Ovary (tissue), 9 donors: Measurements from ENCODE around the gene APEH. TPM values are rescaled to one million over a fixed set of nuclear protein-coding genes. Genes with fewer than 3 reads are reported as not detected.

ENCODE experiments used
- DNase-seq, 5 donors: peaks; one replicate each; pipeline ENCODE4 v3.0.0-alpha.2; 2019 to 2020
- H3K27ac ChIP-seq, 2 donors: fragments of 200-600 bp; one replicate each; pipeline versions ENCODE4 v1.5.1 to v1.8.0; 2019 to 2022
- H3K27me3 ChIP-seq: fragments of 200-600 bp; one replicate; pipeline ENCODE4 v1.8.0; 2022
- H3K36me3 ChIP-seq: fragments of 200-600 bp; sonication (generic); one replicate; pipeline ENCODE4 v1.5.1; 2019
- H3K4me1 ChIP-seq: one replicate; pipeline ENCODE4 v1.8.1; 2013; ENCODE audit warnings: mild to moderate bottlenecking, moderate library complexity; ENCODE audit not compliant: insufficient read depth
- H3K4me3 ChIP-seq: fragments of 200-600 bp; sonication (generic); one replicate; pipeline ENCODE4 v1.5.1; 2017
- H3K9me3 ChIP-seq, 2 donors: fragments of 200-600 bp in 1 of 2; sonication (generic) in 1 of 2; one replicate each; pipeline versions ENCODE4 v1.5.1 to v1.8.1; 2013 to 2019; ENCODE audit warnings: mild to moderate bottlenecking in 1 of 2, moderate library complexity in 1 of 2
- EP300 ChIP-seq: sonication (generic); formaldehyde crosslinking; IDR thresholded peaks from one replicate; pipeline ENCODE4 v1.6.1; 2017; ENCODE audit warnings: antibody characterized with exemption
- POLR2A ChIP-seq: fragments of 450-650 bp; IDR thresholded peaks from one replicate; pipeline ENCODE4 v1.6.1; 2017; ENCODE audit warnings: antibody characterized with exemption, mild to moderate bottlenecking, moderate library complexity
- WGBS, 3 donors: extraction: QIAGEN DNeasy Blood & Tissue Kit in 1 of 3; methylation state at CpG; one replicate each; pipeline versions ENCODE4 v1.1.5 to v1.1.7; 2013 to 2017; 5-methylcytosine and 5-hydroxymethylcytosine counted together
- intact Hi-C, 4 donors: fragments of 100-400 bp; cut with DNase I; formaldehyde crosslinking; loops; one replicate each; pipeline versions ENCODE4 v1.11.0 to v1.15.1; 2022 to 2023
- polyA plus RNA-seq, 2 donors: library from polyadenylated mRNA; stranded (reverse); fragments of 200-250 nt in 1 of 2; fragments of 350-450 nt in 1 of 2; fragmentation: Illumina TruSeq in 1 of 2; extraction: RNeasy Lipid Tissue Mini Kit (QIAGEN cat#74804) in 1 of 2; gene quantifications; one replicate each; pipeline ENCODE4 v1.2.3, GENCODE V29; 2013 to 2014
- total RNA-seq, 7 donors: library from RNA; depleted of rRNA in 2 of 7; stranded (reverse); fragments of >200 nt in 2 of 7; fragmentation: NEBNext Ultra II Directional in 3 of 7; extraction: Animal tissue kit (Norgen Biotek cat#: 25700) in 3 of 7; gene quantifications; one replicate each; pipeline versions ENCODE4 v1.1.0 to v1.2.4, GENCODE V29; 2016 to 2023
- TF ChIP-seq, protein P1 (sequence below), 3 donors: fragments of 450-650 bp in 2 of 3; fragments of 200-600 bp in 1 of 3; IDR thresholded peaks; one replicate each; pipeline versions ENCODE4 v1.5.1 to v1.8.0; 2016 to 2022; ENCODE audit warnings: antibody characterized with exemption in 3 of 3, mild to moderate bottlenecking in 1 of 3
- donor health status: DM: no; HTN: no; CAD: no; lungs with moderate emphysema.
- donor health status: DM: no; HTN: no; CAD: no.
- donor health status: Bipolar disorder and iron deficiency.
- donor health status: DM: yes; HTN: yes; CAD: no.
- donor health status: DM: no; HTN: no; CAD: no.
- donor health status: DM: yes; HTN: yes; CAD: no.

The APEH gene
- total and polyA plus RNA-seq, 9 donors, result 33.7 to 90.9 (median 60.6) TPM

GRCh38 chr3:49699281-49699979, 25.3 kb downstream of the APEH start:
- no peak for TF ChIP-seq EP300
- no peak for DNase-seq
- no peaks in the 10 kb centered on the region for H3K4me1 ChIP-seq
- no peak overlapping the region for H3K27ac ChIP-seq
- WGBS, 3 donors, result 78 to 86% (median 78%) methylated on average over 16 of the region's 16 CpGs
- H3K4me3 ChIP-seq, result no peak overlapping the region
- H3K9me3 ChIP-seq, result no peaks in the 10 kb centered on the region
- H3K27me3 ChIP-seq, result no peaks in the 10 kb centered on the region
- intact Hi-C loops, result no loop called here
- H3K36me3 ChIP-seq, result no peaks in the 10 kb centered on the region

GRCh38 chr3:49700014-49700413, 25.9 kb downstream of the APEH start:
- no peaks in the 10 kb centered on the region for H3K4me1 ChIP-seq
- TF ChIP-seq POLR2A, result no peak
- no peak for TF ChIP-seq EP300
- TF ChIP-seq, protein P1, sequence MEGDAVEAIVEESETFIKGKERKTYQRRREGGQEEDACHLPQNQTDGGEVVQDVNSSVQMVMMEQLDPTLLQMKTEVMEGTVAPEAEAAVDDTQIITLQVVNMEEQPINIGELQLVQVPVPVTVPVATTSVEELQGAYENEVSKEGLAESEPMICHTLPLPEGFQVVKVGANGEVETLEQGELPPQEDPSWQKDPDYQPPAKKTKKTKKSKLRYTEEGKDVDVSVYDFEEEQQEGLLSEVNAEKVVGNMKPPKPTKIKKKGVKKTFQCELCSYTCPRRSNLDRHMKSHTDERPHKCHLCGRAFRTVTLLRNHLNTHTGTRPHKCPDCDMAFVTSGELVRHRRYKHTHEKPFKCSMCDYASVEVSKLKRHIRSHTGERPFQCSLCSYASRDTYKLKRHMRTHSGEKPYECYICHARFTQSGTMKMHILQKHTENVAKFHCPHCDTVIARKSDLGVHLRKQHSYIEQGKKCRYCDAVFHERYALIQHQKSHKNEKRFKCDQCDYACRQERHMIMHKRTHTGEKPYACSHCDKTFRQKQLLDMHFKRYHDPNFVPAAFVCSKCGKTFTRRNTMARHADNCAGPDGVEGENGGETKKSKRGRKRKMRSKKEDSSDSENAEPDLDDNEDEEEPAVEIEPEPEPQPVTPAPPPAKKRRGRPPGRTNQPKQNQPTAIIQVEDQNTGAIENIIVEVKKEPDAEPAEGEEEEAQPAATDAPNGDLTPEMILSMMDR (IDR thresholded peaks at IDR 0.05), result no peak
- no peak overlapping the region for H3K4me3 ChIP-seq
- H3K27me3 ChIP-seq, result no peaks in the 10 kb centered on the region
- H3K36me3 ChIP-seq, result no peaks in the 10 kb centered on the region
- 69 to 76% (median 70%) methylated on average over 8 of the region's 8 CpGs for WGBS, 3 donors
- H3K9me3 ChIP-seq, result no peaks in the 10 kb centered on the region
- DNase-seq, result no peak
- intact Hi-C loops, result loop anchor here in 1 of 4 donors (10.0 kb wide), 1 partner anchor 205 kb away; the partner anchor contains the start of gene MST1R
- no peak overlapping the region for H3K27ac ChIP-seq

DNA sequence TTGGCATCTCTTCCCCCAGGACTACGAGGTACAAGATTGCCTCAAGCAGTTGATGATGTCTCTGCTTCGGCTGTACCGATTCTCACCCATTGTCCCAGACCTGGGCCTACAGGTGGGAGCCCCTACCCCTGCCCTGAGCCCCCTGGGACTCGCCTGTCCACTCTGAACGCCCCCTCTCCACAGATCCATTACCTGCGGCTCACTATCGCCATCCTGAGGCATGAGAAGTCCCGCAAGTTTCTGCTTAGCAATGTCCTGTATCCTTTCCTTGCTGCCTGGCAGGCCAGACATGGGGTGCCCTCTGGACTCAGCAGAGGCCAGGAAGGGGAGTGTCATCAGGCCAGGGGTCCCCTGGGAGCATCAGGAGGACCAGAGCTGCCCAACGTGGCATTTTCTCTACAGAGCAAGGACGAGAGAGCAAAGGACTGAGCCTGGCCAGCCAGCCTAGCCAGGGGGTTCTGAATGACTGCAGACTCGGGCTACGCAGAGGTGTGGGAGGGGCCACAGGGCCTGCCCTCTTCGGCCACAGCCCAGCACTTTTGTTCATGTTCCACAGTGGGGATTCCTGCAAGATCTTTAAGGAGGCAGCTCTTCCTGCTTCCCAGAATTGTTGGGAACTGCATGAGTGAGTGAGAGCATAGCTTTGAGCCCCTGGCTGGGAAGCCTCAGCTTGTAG, 26.4 kb downstream of the APEH start:
- H3K27me3 ChIP-seq, result no peaks in the 10 kb centered on the region
- no peak for DNase-seq
- no peaks in the 10 kb centered on the region for H3K36me3 ChIP-seq
- H3K9me3 ChIP-seq, result no peaks in the 10 kb centered on the region
- H3K4me3 ChIP-seq, result no peak overlapping the region
- intact Hi-C loops, result loop anchor here in 1 of 4 donors (10.0 kb wide), 1 partner anchor 204 kb away; the partner anchor contains the start of gene MST1R
- 69 to 79% (median 74%) methylated on average over 13 of the region's 13 CpGs for WGBS, 3 donors
- H3K4me1 ChIP-seq, result no peaks in the 10 kb centered on the region
- TF ChIP-seq EP300, result no peak
- TF ChIP-seq, protein P1 (IDR thresholded peaks at IDR 0.05), result no peak
- no peak for TF ChIP-seq POLR2A
- no peak overlapping the region for H3K27ac ChIP-seq

DNA sequence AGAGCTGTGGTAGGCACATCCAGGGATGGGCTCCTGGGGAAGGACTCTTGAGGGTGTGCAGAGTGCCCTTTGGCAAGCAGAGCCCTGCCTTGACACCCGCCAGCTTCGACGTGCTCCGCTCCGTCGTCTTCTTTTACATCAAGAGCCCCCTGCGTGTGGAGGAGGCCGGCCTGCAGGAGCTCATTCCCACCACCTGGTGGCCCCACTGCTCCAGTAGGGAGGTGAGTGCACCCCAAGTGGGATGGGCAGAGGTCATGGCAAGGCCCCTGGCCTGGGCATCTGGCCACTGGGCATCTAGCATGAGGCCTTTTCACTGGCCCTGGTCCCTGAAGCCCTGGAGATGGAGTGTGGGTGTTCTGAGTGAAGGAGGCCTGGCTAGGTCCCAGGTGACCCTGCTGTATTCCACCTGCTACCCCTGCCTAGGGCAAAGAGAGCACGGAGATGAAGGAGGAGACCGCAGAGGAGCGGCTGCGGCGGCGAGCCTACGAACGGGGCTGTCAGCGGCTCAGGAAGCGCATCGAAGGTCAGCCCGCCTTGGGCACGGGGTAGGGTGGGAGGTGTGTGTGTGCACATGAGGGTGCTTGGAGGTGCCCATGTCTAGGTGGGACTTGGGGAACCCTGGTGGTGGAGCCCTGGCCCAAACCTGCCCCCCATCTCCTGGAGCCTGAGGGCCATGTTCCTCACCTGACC, 27.4 kb downstream of the APEH start:
- 77 to 81% (median 81%) methylated on average over 20 to 21 of the region's 21 CpGs for WGBS, 3 donors
- Histone ChIP-seq H3K36me3 (no peaks in the 10 kb centered on the region), H3K4me3 (no peak overlapping the region), H3K4me1 (no peaks in the 10 kb centered on the region), H3K9me3 (no peaks in the 10 kb centered on the region), H3K27ac (no peak overlapping the region), H3K27me3 (no peaks in the 10 kb centered on the region)
- TF ChIP-seq EP300 (no peak), POLR2A (no peak)
- TF ChIP-seq, protein P1 (IDR thresholded peaks at IDR 0.05), result no peak
- intact Hi-C loops, result loop anchor here in 1 of 4 donors (10.0 kb wide), 1 partner anchor 203 kb away; the partner anchor contains the start of gene MST1R
- no peak for DNase-seq
